Stimulated activated naive CD8-positive, alpha-beta T cell treated with anti-CD3 and anti-CD28 coated beads, Interleukin-15, amount 100 ng/mL, for 72 hours (primary cell): ENCODE measurements around the gene GNA14.
"Not testable (repeated sequence)": the region's sequence is repeated elsewhere in the genome, so short reads cannot be mapped to it uniquely, and the experiment has no call there.

Experiments used
- ATAC-seq: fragments of 150-1000 bp; cut with Tn5 transposase; 2 replicates; pipeline ENCODE4 v1.10.0; 2021; ENCODE audit warnings: mild to moderate bottlenecking, moderate library complexity
- DNase-seq, 2 donors: peaks; one replicate each; pipeline ENCODE4 v3.0.0; 2021 to 2022
- H3K27ac Mint-ChIP-seq, 2 donors: one replicate each; pipeline ENCODE4 v1.8.0; 2022; ENCODE audit warnings: mild to moderate bottlenecking in 2 of 2, mixed read lengths in 2 of 2, moderate library complexity in 2 of 2
- H3K27me3 Mint-ChIP-seq: one replicate; pipeline ENCODE4 v1.8.0; 2022; ENCODE audit warnings: mixed read lengths
- H3K4me1 Mint-ChIP-seq: one replicate; pipeline ENCODE4 v1.8.0; 2022; ENCODE audit warnings: mild to moderate bottlenecking, mixed read lengths
- H3K4me3 Mint-ChIP-seq, 2 donors: one replicate each; pipeline ENCODE4 v1.8.0; 2022; ENCODE audit warnings: mild to moderate bottlenecking in 2 of 2, mixed read lengths in 2 of 2, moderate library complexity in 1 of 2
- H3K9me3 Mint-ChIP-seq, 2 donors: one replicate each; pipeline ENCODE4 v1.8.0; 2022; ENCODE audit warnings: mixed read lengths in 2 of 2

Gene GNA14

DNA sequence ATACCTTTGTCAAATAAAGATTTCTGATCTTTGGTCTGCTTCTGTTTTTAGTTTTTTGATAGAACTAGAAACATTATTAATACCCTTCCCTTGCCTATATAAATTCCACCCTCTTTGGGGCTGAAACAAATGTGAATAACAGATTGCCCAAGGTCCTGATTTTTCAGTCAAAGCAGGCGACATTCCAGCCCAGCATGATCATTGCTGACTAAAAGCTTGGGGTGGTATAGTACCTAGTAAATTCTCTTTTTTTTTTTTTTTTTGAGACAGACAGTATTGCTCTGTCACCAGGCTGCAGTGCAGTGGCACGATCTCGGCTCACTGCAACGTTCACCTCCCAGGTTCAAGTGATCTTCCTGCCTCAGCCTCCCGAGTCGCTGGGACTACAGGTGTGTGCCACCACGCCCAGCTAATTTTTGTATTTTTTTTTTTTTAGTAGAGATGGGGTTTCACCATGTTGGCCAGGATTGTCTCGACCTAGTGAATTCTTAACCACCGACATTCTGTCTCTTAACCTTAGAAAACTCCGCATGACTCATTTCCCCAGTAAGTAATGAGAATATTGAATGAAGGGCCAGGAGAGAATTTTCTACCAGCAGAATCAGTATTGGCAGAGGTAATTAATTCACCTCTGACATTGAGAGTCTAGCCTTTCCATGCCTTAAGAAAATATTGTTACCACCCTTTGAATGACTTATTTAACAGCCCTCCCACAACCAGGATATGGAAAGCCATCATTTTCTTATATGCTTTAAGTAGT is 226.4 kb downstream of the GNA14 start:
- Mint-ChIP-seq H3K4me3 (no peak overlapping the region), H3K4me1 (no peaks in the 10 kb centered on the region), H3K27me3 (no peaks in the 10 kb centered on the region), H3K27ac (no peak overlapping the region), H3K9me3 (peaks cover 0 to 5% of the 10 kb centered on the region in 2 donors)
- DNase-seq (no peak), ATAC-seq (no peak)

DNA sequence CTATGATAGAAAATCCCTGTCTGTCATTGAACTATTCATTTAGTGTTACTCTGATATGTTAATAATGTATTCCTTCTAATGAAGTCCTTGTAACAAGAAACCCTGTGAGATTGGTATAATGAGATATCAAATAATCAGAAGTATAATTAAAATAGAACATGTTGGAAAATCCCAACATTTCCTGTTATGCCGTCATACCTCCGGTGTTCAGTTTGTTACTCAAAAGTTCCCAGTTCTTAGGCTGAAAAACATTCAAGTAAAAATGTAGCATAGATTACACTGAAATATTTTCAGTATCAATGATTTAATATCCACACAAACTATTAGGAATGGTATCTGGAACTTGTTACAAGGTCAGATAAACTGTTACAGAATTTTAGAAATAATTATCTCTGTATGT is 227.5 kb downstream of the GNA14 start:
- ATAC-seq: no peak

DNA sequence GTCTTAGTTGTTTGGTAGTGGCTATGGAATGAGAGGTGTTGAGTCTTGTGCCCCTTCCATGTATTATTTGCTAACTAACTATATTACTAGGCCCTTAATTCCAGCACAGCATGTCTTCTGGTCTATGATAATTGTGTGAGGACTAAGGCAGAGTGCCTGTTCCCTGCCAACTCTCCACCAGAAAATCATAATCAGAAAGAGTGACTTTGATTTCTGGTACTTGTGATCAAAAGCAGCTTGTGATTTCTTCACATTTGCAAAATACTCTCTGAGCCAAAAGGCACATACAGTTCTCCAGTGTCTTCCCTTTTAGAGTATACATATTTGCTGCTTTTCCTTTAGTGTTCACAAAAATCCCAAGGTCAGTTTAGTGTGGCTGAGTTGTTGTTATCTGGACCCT is 229.9 kb downstream of the GNA14 start:
- no peaks in the 10 kb centered on the region for H3K4me1 Mint-ChIP-seq
- no peaks in the 10 kb centered on the region for H3K27me3 Mint-ChIP-seq
- no peak overlapping the region for H3K4me3 Mint-ChIP-seq
- no peaks in the 10 kb centered on the region for H3K9me3 Mint-ChIP-seq
- DNase-seq: no peak
- H3K27ac Mint-ChIP-seq: no peak overlapping the region
- ATAC-seq: no peak

More for the DNA sequence above, 227.5 kb downstream of the GNA14 start:
- Mint-ChIP-seq H3K27ac (no peak overlapping the region), H3K4me3 (no peak overlapping the region), H3K4me1 (no peaks in the 10 kb centered on the region), H3K9me3 (peaks cover 0 to 5% of the 10 kb centered on the region in 2 donors), H3K27me3 (no peaks in the 10 kb centered on the region)
- DNase-seq: no peak

DNA sequence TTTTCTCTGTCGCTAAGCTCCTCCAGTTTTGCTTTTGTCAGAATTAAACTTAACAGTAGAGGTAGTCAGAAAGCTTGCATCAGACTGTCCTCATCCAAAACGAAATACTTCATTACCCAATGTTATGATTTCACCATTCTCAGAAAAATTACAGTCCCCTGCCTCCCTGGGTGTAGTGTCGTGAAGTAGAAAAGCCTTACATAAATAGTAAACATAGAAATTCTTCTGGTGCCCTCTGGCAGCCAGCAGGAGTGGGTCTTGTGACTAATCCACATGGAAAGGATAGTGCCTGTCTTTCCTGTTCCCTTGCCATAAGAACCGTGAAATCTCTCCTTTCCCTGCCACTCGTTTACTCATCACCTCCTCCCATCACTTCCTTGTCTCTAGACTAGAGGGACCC is 230.6 kb downstream of the GNA14 start:
- Mint-ChIP-seq H3K27ac (peak overlapping the region in 1 of 2 donors; percentile 58), H3K9me3 (no peaks in the 10 kb centered on the region), H3K4me1 (no peaks in the 10 kb centered on the region), H3K27me3 (no peaks in the 10 kb centered on the region), H3K4me3 (no peak overlapping the region)
- DNase-seq: no peak
- no peak for ATAC-seq

DNA sequence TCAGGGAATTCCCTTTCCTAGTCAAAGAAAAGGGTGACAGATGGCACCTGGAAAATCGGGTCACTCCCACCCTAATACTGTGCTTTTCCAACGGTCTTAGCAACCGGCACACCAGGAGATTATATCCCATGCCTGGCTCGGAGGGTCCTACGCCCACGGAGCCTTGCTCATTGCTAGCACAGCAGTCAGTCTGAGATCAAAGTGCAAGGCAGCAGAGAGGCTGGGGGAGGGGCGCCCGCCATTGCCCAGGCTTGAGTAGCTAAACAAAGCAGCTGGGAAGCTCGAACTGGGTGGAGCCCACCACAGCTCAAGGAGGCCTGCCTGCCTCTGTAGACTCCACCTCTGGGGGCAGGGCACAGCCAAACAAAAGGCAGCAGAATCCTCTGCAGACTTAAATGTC is 239.6 kb downstream of the GNA14 start:
- ATAC-seq, DNase-seq, H3K4me3 Mint-ChIP-seq, H3K27me3 Mint-ChIP-seq, H3K27ac Mint-ChIP-seq, H3K4me1 Mint-ChIP-seq: not testable (repeated sequence)
- peaks cover 6 to 14% of the 10 kb centered on the region in 2 donors for H3K9me3 Mint-ChIP-seq

DNA sequence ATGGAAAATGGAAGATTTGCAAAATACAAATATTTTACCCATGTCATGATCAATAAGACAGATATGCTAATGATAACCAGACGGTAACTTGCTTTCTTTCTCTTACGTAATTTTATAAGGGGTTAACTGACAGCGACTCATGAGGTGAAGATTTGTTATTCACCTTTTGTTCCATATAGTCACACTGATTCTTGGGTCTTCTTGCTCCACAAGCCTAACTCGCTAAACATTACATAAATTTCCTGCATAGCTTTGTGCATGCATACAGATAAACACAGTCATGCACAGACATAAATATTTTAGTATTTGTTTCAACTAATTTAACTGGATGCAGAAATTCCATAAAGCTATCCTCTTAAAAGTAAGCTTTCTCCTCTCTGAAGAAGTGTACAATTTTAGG is 244.9 kb downstream of the GNA14 start:
- H3K4me3 Mint-ChIP-seq: no peak overlapping the region
- DNase-seq: no peak
- no peaks in the 10 kb centered on the region for H3K4me1 Mint-ChIP-seq
- H3K27ac Mint-ChIP-seq: no peak overlapping the region
- peaks cover 0 to 4% of the 10 kb centered on the region in 2 donors for H3K9me3 Mint-ChIP-seq
- H3K27me3 Mint-ChIP-seq: no peaks in the 10 kb centered on the region
- ATAC-seq: no peak

DNA sequence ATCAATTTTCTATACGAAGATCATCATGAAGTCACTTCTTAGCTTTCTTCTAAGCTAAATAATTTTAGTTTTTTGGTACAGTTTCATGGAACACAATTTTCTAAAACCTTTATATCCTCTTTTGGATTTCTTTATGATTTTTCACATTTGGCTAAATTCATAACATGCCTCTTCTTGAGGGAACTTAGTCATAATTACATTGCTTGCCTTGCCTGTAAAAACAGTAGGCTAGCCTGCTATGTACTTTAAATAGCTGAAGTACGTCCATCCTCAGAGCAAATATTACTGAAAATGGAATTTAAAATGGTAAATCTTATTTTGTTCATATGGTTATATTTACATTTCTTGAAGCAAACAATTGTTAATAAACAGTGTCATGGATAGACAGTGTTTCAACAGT is 245.8 kb downstream of the GNA14 start:
- Mint-ChIP-seq H3K4me3 (no peak overlapping the region), H3K27ac (no peak overlapping the region), H3K9me3 (no peaks in the 10 kb centered on the region), H3K4me1 (no peaks in the 10 kb centered on the region), H3K27me3 (no peaks in the 10 kb centered on the region)
- ATAC-seq (no peak), DNase-seq (no peak)

DNA sequence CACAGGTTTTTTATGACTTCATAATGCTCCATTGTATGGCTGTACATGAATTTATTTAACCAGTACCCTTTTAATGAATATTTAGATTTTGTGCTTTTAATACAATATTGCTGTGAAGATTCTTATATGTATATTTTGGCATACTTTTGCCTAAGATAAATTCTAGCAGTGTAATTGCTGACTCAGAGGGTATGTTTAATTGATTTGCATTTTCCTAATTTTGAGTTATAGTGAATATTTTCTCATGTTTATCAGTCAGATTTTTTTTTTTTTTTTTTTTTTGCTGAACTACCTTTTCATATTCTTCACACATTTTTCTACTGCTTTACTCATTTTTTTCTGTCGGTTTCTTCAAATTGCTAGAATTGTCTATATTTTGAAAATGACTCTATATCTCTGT is 248.2 kb downstream of the GNA14 start:
- Mint-ChIP-seq H3K4me1 (no peaks in the 10 kb centered on the region), H3K4me3 (no peak overlapping the region), H3K27me3 (no peaks in the 10 kb centered on the region), H3K9me3 (no peaks in the 10 kb centered on the region), H3K27ac (no peak overlapping the region)
- no peak for ATAC-seq
- DNase-seq: no peak

DNA sequence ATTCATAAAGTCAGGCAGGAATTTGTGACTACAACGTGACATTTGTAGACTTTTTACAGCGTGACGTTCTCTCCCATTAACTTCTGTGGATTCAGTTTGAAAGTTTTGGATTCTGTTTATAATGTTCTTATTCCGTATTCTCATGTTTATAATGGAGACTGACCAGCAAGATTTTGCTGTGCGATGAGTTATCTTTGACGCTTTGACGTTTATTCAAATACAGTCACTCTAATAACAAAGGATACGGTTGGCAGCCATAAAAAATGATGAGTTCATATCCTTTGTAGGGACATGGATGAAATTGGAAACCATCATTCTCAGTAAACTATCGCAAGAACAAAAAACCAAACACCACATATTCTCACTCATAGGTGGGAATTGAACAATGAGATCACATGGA is 249.5 kb downstream of the GNA14 start:
- not testable (repeated sequence) for H3K4me3 Mint-ChIP-seq, H3K9me3 Mint-ChIP-seq, H3K27me3 Mint-ChIP-seq, H3K27ac Mint-ChIP-seq, H3K4me1 Mint-ChIP-seq, ATAC-seq, DNase-seq

DNA sequence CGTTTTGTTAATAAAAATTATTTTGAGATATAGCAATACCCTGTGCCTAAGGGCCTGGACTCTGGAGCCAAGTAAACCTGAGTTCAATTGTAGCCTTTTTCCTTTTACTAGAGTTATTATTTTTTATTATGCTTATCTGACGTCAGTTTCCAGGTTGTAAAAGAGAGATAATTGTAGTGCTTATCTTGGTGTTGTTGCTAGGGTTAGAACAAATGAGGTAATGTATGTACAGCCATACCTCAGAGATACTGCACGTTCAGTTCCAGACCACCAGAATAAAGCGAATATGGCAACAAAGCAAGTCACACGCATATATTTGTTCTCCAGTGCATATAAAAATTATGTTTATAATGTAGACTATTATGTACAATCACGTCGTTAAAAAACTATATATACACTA is 255.8 kb downstream of the GNA14 start:
- Mint-ChIP-seq H3K9me3 (no peaks in the 10 kb centered on the region), H3K4me3 (no peak overlapping the region), H3K27ac (no peak overlapping the region), H3K27me3 (no peaks in the 10 kb centered on the region), H3K4me1 (no peaks in the 10 kb centered on the region)
- ATAC-seq (no peak), DNase-seq (no peak)

DNA sequence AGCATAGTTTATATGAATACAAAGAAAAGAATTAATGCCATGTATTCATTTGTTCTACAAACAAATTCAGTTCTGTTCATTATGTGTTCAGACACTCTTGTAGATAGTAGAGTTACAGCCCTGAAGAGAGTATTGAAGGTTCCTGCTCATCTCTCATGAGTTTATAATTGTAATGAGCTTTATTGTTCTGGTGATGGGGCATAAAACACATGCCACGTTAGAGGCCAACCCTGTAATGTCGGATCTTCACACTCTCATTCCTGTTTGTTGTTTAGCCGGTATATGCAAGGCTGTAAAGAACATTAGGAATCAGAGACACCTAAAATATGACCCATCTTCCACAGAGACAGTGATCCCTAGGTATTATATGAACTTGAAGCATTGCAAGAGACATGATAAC is 256.3 kb downstream of the GNA14 start:
- H3K4me1 Mint-ChIP-seq: no peaks in the 10 kb centered on the region
- H3K27ac Mint-ChIP-seq: no peak overlapping the region
- no peak for DNase-seq
- no peaks in the 10 kb centered on the region for H3K9me3 Mint-ChIP-seq
- no peak overlapping the region for H3K4me3 Mint-ChIP-seq
- no peaks in the 10 kb centered on the region for H3K27me3 Mint-ChIP-seq
- no peak for ATAC-seq

DNA sequence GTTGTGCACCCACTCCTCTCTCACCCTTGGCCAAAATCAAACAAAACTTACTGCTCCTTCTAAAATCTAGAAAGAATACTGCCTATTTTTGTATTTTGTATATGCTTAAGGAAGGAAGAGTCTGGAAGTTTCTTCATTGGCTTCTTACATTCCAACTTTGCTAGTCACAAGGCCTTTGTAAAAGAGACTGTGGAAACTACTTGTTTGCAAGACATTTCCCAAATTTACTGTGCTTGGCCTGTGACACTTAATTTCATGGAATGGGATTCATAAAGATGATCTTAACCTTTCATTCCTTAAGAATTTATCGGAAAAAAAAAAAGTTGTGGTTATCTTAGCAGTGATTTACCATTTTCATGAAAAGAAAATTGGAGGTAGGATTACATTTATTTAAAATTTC is 261.9 kb downstream of the GNA14 start:
- Mint-ChIP-seq H3K4me1 (no peaks in the 10 kb centered on the region), H3K4me3 (no peak overlapping the region), H3K27ac (no peak overlapping the region), H3K9me3 (no peaks in the 10 kb centered on the region), H3K27me3 (no peaks in the 10 kb centered on the region)
- ATAC-seq: no peak
- no peak for DNase-seq

DNA sequence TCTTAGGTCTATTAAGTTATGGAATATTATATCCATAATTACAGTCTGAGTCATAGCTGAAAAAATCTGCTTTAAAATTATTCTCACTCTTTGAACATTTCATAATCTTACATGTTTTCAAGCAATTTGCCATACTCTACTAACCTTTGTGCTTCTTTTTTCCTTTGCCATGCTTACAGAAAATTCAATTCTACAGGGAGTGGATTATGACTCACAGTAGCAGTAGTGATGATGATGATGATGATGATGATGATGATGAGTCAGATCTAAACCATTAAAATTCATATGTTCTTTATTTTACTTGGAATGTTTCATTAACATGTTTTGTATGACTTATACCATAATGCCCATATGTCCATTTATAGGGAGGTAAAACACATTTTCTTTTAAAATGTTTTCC is 263.7 kb downstream of the GNA14 start:
- no peaks in the 10 kb centered on the region for H3K27me3 Mint-ChIP-seq
- no peaks in the 10 kb centered on the region for H3K4me1 Mint-ChIP-seq
- DNase-seq (no peak), ATAC-seq (no peak)
- no peak overlapping the region for H3K27ac Mint-ChIP-seq
- no peak overlapping the region for H3K4me3 Mint-ChIP-seq
- H3K9me3 Mint-ChIP-seq: no peaks in the 10 kb centered on the region

DNA sequence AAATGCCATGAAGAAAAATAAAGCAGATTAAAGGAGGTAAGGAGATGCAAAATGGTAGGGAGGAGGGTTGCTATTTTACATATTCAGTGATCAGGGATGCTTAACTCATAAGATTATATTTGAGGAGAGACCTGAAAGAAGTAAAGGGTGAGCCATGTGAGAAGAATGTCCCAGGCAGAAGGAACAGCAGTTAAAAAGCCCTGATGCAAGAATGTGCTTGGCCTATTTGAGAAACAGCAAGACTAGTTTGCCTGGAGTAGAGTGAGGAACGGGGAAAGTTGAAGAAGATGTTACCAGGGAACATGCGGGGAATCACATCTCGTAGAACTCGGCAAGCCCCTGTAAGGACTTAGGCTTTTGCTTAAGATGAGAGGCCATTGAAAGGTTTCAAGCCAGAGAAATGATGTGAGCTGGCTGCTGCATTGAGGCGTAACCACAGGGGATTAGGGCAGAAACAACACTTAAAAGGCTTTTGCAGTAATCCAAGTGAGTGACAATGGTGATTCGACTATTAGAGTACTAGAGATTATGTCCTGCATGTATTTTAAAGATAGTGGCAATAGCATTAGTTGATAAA is 272.1 kb downstream of the GNA14 start:
- no peak overlapping the region for H3K27ac Mint-ChIP-seq
- H3K4me3 Mint-ChIP-seq: no peak overlapping the region
- peaks cover 3 to 10% of the 10 kb centered on the region in 2 donors for H3K9me3 Mint-ChIP-seq
- DNase-seq (no peak), ATAC-seq (no peak)
- H3K4me1 Mint-ChIP-seq: no peaks in the 10 kb centered on the region
- no peaks in the 10 kb centered on the region for H3K27me3 Mint-ChIP-seq

DNA sequence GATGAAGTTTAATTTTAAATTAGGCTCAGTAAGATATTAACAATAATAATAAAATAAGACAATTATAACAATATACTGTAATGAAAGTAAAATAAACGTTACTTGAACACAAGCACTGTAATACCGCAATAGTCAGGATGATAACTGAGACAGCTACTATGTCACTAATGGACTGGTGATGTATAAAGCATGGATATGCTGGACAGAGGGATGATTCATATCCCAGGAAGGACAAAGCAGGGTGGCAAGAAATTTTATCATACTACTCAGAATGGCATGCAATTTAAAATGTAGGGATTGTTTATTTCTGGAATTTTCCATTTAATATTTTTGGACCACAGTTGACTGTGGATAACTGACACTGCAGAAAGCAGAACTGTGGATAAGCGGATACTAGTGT is 273.9 kb downstream of the GNA14 start:
- Mint-ChIP-seq H3K9me3 (peaks cover 8 to 14% of the 10 kb centered on the region in 2 donors), H3K27ac (no peak overlapping the region)

More for the DNA sequence above, 273.9 kb downstream of the GNA14 start:
- Mint-ChIP-seq H3K27me3 (no peaks in the 10 kb centered on the region), H3K4me1 (no peaks in the 10 kb centered on the region), H3K4me3 (no peak overlapping the region)
- no peak for ATAC-seq
- DNase-seq: no peak
